Stomach smooth muscle (tissue), 2 donors: ENCODE measurements around the gene SLC25A46.
"Not testable (repeated sequence)": the region's sequence is repeated elsewhere in the genome, so short reads cannot be mapped to it uniquely, and the experiment has no call there.

Experiments used
- H3K27ac ChIP-seq: one replicate; pipeline ENCODE4 v1.7.0; 2013; ENCODE audit warnings: mild to moderate bottlenecking, low read length, inconsistent platforms
- H3K27me3 ChIP-seq, 2 donors: one replicate each; pipeline ENCODE4 v1.7.0; 2013; ENCODE audit warnings: low read length in 2 of 2; ENCODE audit not compliant: insufficient read depth in 2 of 2, control insufficient read depth in 1 of 2
- H3K36me3 ChIP-seq, 2 donors: one replicate each; pipeline ENCODE4 v1.7.0; 2013; ENCODE audit warnings: low read length in 2 of 2; ENCODE audit not compliant: control insufficient read depth in 2 of 2, insufficient read depth in 2 of 2
- H3K4me1 ChIP-seq: one replicate; pipeline ENCODE4 v1.7.0; 2013; ENCODE audit warnings: low read length; ENCODE audit not compliant: control insufficient read depth, insufficient read depth
- H3K4me3 ChIP-seq, 2 donors: one replicate each; pipeline ENCODE4 v1.7.0; 2013; ENCODE audit warnings: low read length in 2 of 2
- H3K9ac ChIP-seq, 2 donors: one replicate each; pipeline ENCODE4 v1.7.0; 2013; ENCODE audit warnings: low read length in 2 of 2, mild to moderate bottlenecking in 1 of 2
- H3K9me3 ChIP-seq, 2 donors: one replicate each; pipeline ENCODE4 v1.7.0; 2013; ENCODE audit warnings: low read length in 2 of 2; ENCODE audit not compliant: control insufficient read depth in 2 of 2
- donor health status: healthy.
- donor health status: Pancreatic carcinoma.

SLC25A46 gene

GRCh38 chr5:110757118-110757729 is 18.4 kb downstream of the SLC25A46 start:
- no peaks in the 10 kb centered on the region for H3K27me3 ChIP-seq
- H3K4me1 ChIP-seq, result no peaks in the 10 kb centered on the region
- no peak overlapping the region for H3K27ac ChIP-seq
- H3K4me3 ChIP-seq, result no peak overlapping the region
- H3K9me3 ChIP-seq, result no peaks in the 10 kb centered on the region
- H3K36me3 ChIP-seq, result peaks cover 12% of the 10 kb centered on the region in 2 donors
- H3K9ac ChIP-seq, result no peak overlapping the region

GRCh38 chr5:110760158-110760557 is 21.4 kb downstream of the SLC25A46 start:
- Histone ChIP-seq H3K36me3 (peaks cover 12% of the 10 kb centered on the region in 2 donors), H3K9ac (no peak overlapping the region)

GRCh38 chr5:110768138-110768860 is 29.5 kb downstream of the SLC25A46 start:
- Histone ChIP-seq H3K27me3 (no peaks in the 10 kb centered on the region), H3K9ac (no peak overlapping the region), H3K4me1 (no peaks in the 10 kb centered on the region), H3K4me3 (no peak overlapping the region), H3K36me3 (no peaks in the 10 kb centered on the region), H3K9me3 (no peaks in the 10 kb centered on the region), H3K27ac (no peak overlapping the region)

More at GRCh38 chr5:110760158-110760557, 21.4 kb downstream of the SLC25A46 start:
- H3K4me1 ChIP-seq, result no peaks in the 10 kb centered on the region
- no peak overlapping the region for H3K4me3 ChIP-seq
- H3K27me3 ChIP-seq, result no peaks in the 10 kb centered on the region
- no peaks in the 10 kb centered on the region for H3K9me3 ChIP-seq
- no peak overlapping the region for H3K27ac ChIP-seq

- Histone ChIP-seq H3K9ac (no peak overlapping the region), H3K27me3 (no peaks in the 10 kb centered on the region), H3K27ac (no peak overlapping the region), H3K4me3 (no peak overlapping the region), H3K9me3 (no peaks in the 10 kb centered on the region), H3K36me3 (no peaks in the 10 kb centered on the region), H3K4me1 (no peaks in the 10 kb centered on the region)
These were observed 30.3 kb downstream of the SLC25A46 start for GRCh38 chr5:110769000-110769681.

- H3K27me3 ChIP-seq, result no peaks in the 10 kb centered on the region
- H3K4me3 ChIP-seq, result no peak overlapping the region
- no peaks in the 10 kb centered on the region for H3K36me3 ChIP-seq
- no peak overlapping the region for H3K27ac ChIP-seq
- H3K9me3 ChIP-seq, result no peaks in the 10 kb centered on the region
- no peak overlapping the region for H3K9ac ChIP-seq
- no peaks in the 10 kb centered on the region for H3K4me1 ChIP-seq
These were observed 31.5 kb downstream of the SLC25A46 start for GRCh38 chr5:110770286-110770685.

GRCh38 chr5:110784901-110785300 is 46.1 kb downstream of the SLC25A46 start:
- Histone ChIP-seq H3K27me3 (no peaks in the 10 kb centered on the region), H3K9me3 (no peaks in the 10 kb centered on the region), H3K27ac (no peak overlapping the region), H3K4me3 (no peak overlapping the region), H3K36me3 (no peaks in the 10 kb centered on the region), H3K4me1 (no peaks in the 10 kb centered on the region), H3K9ac (no peak overlapping the region)

GRCh38 chr5:110785356-110785755 is 46.5 kb downstream of the SLC25A46 start:
- Histone ChIP-seq H3K9me3 (no peaks in the 10 kb centered on the region), H3K4me1 (no peaks in the 10 kb centered on the region), H3K36me3 (no peaks in the 10 kb centered on the region), H3K27ac (no peak overlapping the region), H3K27me3 (no peaks in the 10 kb centered on the region), H3K9ac (no peak overlapping the region), H3K4me3 (no peak overlapping the region)

GRCh38 chr5:110788006-110788405 is 49.2 kb downstream of the SLC25A46 start:
- not testable (repeated sequence) for H3K27me3 ChIP-seq, H3K36me3 ChIP-seq, H3K9me3 ChIP-seq, H3K27ac ChIP-seq, H3K4me1 ChIP-seq, H3K4me3 ChIP-seq, H3K9ac ChIP-seq

- Histone ChIP-seq H3K9ac (no peak overlapping the region), H3K4me3 (no peak overlapping the region), H3K27ac (no peak overlapping the region), H3K36me3 (no peaks in the 10 kb centered on the region), H3K27me3 (no peaks in the 10 kb centered on the region), H3K9me3 (no peaks in the 10 kb centered on the region), H3K4me1 (no peaks in the 10 kb centered on the region)
These were observed 51.9 kb downstream of the SLC25A46 start for GRCh38 chr5:110790673-110791072.

- no peak overlapping the region for H3K9ac ChIP-seq
- H3K4me1 ChIP-seq, result no peaks in the 10 kb centered on the region
- H3K36me3 ChIP-seq, result no peaks in the 10 kb centered on the region
- no peak overlapping the region for H3K27ac ChIP-seq
- no peak overlapping the region for H3K4me3 ChIP-seq
- no peaks in the 10 kb centered on the region for H3K9me3 ChIP-seq
- no peaks in the 10 kb centered on the region for H3K27me3 ChIP-seq
These were observed 64.2 kb downstream of the SLC25A46 start for GRCh38 chr5:110802998-110803397.
